ENCODE measurements around the gene ARRDC2.

Gene ARRDC2

DNA sequence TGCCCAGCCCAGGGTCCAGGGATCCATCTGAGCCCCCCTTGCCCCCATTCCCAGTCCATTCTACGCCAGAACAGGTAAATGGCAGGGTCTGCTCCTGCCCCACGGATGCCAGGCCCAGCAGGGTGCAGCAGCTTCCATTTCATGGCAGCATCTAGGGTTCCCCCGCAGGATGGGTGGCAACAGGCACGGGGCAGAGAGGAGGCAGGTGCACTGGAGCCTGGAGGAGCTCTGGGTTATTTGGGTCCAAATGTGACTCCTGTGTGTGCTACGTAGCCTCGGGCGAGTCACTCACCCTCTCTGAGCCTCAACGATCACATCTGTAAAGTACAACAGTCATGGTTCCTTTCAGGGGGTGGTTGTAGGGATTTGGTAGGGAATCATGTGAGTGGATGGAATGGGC, 51.3 kb downstream of the ARRDC2 start:
- DNase-seq = no peak

DNA sequence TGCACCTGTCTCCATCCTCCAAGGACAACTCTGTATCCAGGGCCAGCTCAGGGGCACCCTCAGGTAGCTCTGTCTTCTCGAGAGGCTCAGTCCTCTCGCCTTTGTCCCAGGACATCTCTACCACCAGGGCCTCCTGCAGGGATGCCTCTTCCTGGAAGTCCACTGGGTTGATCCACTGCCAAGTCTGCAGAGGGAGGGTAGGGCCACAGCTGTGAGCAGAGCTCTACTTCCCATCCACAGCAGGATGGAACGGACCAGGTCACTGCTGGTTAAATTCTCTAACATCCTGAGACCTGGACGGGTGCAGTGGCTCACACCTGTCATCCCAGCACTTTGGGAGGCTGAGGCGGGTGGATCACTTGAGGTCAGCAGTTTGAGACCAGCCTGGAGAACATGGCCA, 51.9 kb downstream of the ARRDC2 start:
- DNase-seq = no peak

DNA sequence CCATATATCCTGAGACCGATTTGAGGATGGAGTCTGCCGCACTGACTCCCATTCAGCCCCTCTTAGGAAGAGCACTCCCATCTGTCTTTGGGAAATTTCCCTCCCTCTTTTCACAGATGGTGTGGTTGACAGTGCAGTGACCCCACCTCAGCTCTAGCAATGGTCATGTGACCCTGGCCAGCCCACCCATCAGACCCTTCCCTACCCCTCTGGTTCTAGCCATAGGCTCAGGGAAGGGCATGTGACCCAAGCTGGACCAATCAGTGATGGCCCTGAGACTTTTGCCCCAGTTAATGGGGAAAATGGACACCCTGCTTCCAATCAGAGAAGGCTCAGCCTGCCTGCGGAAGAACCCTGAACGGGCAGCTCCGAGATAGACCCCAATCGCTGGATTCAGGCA, 52.5 kb downstream of the ARRDC2 start:
- DNase-seq = no peak

DNA sequence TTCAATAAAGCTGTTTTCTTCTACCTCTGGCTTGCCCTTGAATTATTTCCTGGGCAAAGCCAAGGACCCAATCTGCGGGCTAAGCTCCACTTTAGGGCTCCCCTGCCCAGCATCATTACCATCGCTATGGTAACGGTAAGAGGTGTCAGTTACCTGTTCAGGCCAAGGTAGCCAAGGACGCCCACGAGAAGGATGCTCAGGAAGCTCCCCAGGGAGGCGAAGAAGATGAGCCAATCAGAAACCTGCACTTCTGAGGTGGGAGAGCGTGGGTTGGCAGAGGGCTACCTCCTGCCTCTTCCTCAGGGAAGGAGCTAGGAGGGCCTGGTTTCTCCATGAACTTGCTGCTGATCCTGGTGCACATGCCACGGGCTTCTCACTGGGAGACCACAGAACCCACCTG, 54.1 kb downstream of the ARRDC2 start:
- no peak for DNase-seq

DNA sequence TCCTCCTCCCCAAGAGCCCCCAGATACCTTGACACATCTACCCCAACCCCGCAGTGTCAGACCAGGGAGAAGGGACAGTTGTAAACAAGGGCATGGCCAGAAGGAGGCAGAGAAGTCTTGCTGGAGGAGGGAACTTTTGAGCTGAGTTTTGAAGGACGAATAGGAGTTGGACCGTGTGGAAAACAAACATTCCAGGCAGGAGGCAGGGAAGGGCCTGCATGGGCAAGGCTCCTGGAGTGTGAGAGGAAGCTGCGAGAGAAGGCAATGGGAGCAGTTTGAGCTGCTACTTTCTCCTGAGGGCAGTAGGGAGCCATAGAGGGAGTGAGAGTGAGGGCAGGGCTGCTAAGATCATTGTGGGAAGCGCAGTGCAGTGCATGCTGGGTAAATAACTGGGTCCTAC, 55.5 kb downstream of the ARRDC2 start:
- DNase-seq = no peak

All from CD4-positive, alpha-beta T cell treated with Interleukin-15 for 1 hour (primary cell).